Stimulated activated CD8-positive, alpha-beta memory T cell treated with anti-CD3 and anti-CD28 coated beads, Interleukin-4, amount 100 ng/mL, for 24 hours (primary cell): ENCODE measurements around the gene PTPRK.

ENCODE experiments used
- DNase-seq: peaks from one replicate; pipeline ENCODE4 v3.0.0-alpha.2; 2020; ENCODE audit warnings: low read depth

PTPRK gene

GRCh38 chr6:128131036-128131435, 389.4 kb downstream of the PTPRK start:
- DNase-seq, result no peak

- no peak for DNase-seq
Measured at GRCh38 chr6:128129679-128130078, 390.7 kb downstream of the PTPRK start.

GRCh38 chr6:128127650-128128049, 392.7 kb downstream of the PTPRK start:
- DNase-seq, result no peak

DNA sequence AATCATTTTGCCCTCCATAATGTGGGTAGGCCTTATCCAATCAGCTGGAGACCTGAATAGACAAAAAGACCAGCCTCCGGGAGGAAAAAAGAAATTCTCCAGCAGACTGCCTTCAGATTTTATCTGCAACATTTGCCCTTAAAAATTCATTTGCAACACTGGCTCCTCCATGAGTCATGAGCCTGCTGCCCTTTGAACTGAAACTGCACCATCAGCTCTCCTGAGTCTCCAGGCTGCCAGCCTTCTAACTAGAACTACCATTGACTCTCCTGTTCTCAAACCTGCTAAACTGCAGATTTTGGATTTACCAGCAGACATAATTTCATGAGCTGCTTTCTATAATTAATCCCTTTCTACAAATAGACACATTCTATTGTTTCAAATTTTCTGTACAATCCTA, 395.7 kb downstream of the PTPRK start:
- DNase-seq, result no peak

DNA sequence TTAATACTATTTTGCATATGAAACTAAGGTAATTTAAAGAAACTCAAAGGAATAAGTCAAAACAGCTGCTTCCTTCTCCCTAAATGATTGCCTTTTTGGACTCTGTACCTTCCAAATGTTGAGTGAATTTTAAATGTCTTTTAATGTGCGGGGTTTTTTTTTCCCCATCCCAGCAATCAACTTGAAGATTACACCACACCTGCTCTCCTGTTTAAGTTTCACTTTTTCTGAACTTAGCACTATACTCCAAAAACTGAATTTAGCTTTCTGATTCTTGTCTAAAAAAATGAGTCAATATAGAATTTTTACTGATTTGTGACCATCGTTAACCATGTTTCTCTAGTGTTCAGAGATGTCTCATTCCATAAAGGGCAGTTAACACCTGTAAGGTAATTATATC, 398.8 kb downstream of the PTPRK start:
- no peak for DNase-seq

GRCh38 chr6:128121190-128121589, 399.2 kb downstream of the PTPRK start:
- no peak for DNase-seq

DNA sequence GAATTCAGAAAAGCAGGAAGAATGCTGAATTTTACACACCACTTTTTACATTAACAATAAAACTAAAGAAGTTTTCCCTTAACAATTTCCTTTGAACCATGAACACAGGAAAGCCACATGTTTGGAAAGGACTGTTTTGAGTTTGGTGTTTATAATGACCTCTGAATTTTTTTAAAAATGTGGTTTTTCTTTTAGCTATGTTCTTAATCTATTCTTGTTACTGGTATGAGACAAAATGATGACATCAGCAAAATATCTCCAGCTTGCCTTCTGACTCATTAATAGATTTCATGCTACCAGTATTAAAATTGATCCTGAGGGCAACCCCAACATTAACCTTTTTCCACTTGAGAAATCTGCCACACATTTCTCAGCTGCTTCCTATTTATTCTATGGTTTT, 402.0 kb downstream of the PTPRK start:
- no peak for DNase-seq

DNA sequence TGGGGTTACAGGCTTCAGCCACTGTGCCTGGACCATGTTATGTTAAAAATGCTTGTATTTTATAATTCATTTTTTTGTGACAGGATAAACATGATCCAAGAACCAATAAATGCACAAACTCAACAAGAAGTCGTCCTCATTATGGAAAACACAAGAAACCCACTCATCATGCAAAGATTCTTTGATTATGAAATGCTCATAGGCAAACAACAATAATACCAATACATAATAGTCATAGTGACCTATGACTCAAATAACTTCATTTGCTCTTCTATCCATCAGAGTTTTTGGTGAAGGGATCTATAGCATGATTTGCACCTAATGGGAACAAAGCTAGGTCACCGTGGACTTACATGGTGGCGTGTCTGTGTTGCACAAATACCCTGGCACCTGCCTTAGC, 402.5 kb downstream of the PTPRK start:
- no peak for DNase-seq

- DNase-seq, result no peak
Measured at GRCh38 chr6:128114164-128114563, 406.2 kb downstream of the PTPRK start.

GRCh38 chr6:128112494-128112893, 407.9 kb downstream of the PTPRK start:
- DNase-seq, result no peak

DNA sequence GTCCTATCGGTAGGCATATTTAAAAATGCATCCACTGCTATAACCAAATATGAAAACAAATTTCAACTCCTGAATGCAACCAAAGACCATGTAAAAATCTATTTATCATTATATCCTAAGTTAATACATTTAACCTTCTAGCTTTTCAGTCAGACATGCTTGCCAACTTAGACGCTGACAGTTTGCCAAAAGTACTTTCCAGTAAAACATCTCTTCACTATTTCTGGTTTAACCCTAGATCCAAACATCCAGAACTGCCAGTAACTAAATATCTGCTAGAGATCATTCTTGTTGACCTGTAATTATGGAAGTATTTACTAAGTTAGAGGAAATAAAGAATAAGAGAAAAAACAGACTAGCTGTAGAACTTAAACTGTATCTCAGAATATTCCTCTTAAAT, 409.3 kb downstream of the PTPRK start:
- no peak for DNase-seq

DNA sequence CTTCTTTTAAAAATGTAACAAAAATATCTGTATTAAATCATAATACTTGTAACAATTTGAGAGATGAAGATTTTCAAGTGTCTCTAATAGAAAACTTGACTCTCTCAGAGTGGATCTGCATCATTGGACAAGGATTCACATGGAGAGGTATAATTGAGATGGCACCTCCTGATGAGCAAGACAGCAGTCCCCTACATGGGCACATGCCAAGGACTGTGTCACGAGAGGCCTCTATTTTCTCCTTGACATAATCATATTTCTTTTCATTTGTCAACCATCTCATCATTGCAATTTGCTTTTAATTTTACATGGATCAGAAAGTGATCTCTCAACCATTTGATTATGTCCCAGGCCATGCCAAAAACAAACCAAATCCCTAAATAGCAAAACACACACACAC, 412.7 kb downstream of the PTPRK start:
- DNase-seq, result no peak

GRCh38 chr6:128099571-128100197, 420.7 kb downstream of the PTPRK start:
- DNase-seq, result no peak

- no peak for DNase-seq
Measured at GRCh38 chr6:128098000-128098581, 422.3 kb downstream of the PTPRK start.

DNA sequence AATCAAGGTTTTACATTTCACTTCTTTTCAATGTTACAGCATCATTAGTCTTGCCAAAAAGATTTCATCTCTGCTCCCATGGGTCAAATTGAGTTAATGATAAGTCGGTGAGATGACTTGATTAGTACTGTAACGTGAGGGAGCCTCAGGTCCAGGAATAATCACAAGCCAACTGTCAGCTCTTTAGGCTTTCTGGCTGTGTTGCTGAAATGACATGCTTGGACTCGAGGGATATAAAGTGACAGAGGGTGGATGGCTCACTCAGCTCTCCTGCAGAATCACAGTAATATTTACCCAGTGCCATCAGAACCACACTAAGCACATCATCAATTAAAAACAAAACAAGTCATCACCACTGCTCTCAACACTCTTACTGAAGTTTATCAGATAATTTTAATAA, 423.4 kb downstream of the PTPRK start:
- no peak for DNase-seq

DNA sequence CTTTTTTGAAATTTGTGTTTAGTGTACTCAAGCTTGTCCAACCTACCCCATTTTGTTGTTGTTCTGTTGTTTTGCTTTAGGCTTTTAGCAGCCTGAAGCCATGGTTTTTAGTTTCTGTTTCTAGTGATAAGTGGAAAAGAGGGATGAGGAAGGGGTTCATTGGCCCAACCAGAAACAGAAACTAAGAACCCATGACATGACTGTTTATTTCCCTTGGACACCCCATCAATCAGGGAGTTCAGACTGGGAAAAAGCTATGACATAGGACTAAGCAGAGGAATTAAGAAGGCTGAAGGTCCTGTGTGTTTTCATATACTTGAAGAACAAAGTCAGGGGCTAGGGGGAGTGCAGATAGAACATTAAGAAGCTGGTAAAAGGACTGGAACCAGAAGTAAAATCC, 425.0 kb downstream of the PTPRK start:
- DNase-seq, result no peak

GRCh38 chr6:128079021-128079420, 441.4 kb downstream of the PTPRK start:
- DNase-seq, result no peak

- no peak for DNase-seq
Measured at GRCh38 chr6:128078276-128078675, 442.1 kb downstream of the PTPRK start.

DNA sequence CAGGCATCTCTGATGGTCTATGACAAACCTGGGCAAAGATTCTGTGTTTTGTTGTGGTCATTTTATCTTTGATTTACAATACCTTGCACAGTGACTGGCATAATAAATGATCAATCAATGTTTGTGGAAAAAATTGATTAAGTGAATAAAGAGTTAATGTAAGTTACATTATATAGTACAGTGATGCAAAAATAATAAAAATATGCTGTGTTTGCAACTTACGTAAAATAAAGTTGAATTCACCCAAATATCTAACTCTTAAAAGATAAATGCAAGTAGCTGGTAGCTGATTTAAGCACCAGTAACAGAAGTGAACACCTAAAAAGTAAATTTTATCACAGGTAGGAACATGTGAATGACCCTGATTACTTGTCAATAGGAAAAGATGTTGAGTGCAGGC, 443.6 kb downstream of the PTPRK start:
- DNase-seq, result no peak

GRCh38 chr6:128074567-128074966, 445.8 kb downstream of the PTPRK start:
- no peak for DNase-seq

DNA sequence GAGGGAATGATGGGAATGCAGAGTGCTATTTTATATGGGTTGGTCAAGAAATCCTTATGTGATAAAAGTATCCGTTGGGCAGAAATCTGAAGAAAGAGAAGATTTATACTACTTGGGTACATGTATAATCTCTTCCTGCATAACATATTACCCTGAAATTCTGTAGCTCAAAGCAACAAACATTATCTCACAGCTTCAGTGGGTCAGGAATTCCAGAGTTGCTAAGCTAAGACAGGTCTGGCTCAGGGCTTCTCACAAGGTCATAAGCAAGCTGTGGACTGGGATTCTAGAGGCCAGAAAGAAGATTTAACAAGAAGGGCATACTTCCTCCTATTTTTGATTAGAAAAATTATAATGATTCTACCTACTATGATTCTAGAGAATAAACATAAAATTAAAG, 447.0 kb downstream of the PTPRK start:
- no peak for DNase-seq

DNA sequence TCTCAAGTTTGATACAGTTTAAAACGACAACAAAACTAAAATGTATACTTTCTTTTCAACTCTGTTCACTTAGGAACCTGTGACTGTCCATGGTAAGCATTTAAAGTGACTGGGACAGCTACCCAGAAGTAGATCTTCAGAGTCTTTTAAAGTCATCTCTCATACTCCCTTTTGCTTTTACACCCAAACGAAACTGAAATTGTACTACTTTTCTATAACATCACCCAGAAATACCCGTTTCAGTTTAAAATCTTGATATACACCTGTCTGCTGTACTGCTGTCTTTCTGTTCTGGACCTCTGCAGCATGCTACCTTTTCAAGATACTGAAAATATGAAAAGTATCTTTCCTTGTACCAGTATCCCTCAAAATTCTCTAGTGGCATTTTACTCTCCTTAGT, 449.2 kb downstream of the PTPRK start:
- DNase-seq, result no peak

DNA sequence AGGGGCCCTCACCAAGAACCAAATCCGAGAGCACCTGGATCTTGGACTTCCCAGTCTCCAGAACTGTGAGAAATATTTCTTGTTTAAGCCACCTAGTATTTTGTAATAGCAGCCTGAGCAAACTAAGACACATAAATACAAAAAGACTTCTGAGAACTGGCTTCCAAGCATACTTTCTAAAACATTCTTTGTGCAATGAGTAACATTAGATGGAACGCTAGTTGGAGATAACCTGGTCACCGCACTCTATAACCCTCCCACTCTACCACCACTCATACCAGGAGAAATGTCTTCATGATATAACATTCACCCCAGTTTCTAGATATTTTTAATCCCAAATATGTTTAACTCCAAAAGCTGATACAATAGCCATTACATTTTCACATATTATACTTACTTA, 450.0 kb downstream of the PTPRK start:
- DNase-seq, result no peak

- DNase-seq, result no peak
Measured at GRCh38 chr6:128069188-128069587, 451.2 kb downstream of the PTPRK start.

DNA sequence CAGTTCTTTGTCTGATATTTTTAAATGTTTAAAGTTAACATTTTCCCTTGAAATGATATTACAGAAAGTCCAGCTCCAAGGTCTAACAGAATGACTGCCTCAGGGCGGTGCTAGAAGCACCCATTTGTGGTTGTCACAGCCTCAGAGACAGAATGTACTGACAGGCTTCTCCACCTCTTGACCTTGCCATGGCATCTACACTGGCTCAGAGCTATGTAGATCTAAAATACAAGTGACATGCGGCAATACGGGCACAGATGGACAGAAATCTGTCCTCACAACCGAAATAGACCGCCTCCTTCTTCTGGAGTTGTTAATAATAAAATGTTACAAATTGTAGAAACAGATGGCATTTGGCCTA, 452.3 kb downstream of the PTPRK start:
- DNase-seq, result no peak
